PFSK-1 (cell line): ENCODE data around the gene BRAF.

Experiments
- POLR2AphosphoS5 ChIP-seq: IDR thresholded peaks from 2 replicates; pipeline ENCODE4 v1.6.1; 2012; ENCODE audit warnings: low read depth, mild to moderate bottlenecking, control low read depth, low read length, moderate library complexity
- REST ChIP-seq, 2 experiments: IDR thresholded peaks; 2 replicates each; pipeline versions ENCODE4 v1.6.1 to v1.8.0; 2011 to 2012; ENCODE audit warnings: low read depth in 2 of 2, low read length in 2 of 2, control low read depth in 1 of 2, inconsistent platforms in 1 of 2, mild to moderate bottlenecking in 1 of 2, moderate library complexity in 1 of 2; ENCODE audit not compliant: insufficient read depth in 1 of 2
- TAF1 ChIP-seq: IDR thresholded peaks from 2 replicates; pipeline ENCODE4 v1.6.1; 2012; ENCODE audit warnings: low read length, control low read depth, borderline replicate concordance; ENCODE audit not compliant: insufficient read depth

- TF ChIP-seq POLR2AphosphoS5 = no peak
- TF ChIP-seq REST (IDR thresholded peaks at IDR 0.05; ENCODE audit: insufficient read depth in 1 of 2, low read depth in 2 of 2, low read length in 2 of 2) = no peak
- no peak for TF ChIP-seq TAF1
These were observed 22.3 kb downstream of the BRAF start for GRCh38 chr7:140902303-140902953.
